LNCAP (cell line): ENCODE results near the gene EFTUD2.
A peak's percentile ranks its signal among the peaks of the same experiment; 100 is the strongest.

ENCODE experiments used
- TF ChIP-seq, protein P1 (sequence below): fragments of 450-650 bp; IDR thresholded peaks from 2 replicates; pipeline ENCODE4 v1.5.1; 2017; ENCODE audit warnings: mild to moderate bottlenecking

The EFTUD2 gene

DNA sequence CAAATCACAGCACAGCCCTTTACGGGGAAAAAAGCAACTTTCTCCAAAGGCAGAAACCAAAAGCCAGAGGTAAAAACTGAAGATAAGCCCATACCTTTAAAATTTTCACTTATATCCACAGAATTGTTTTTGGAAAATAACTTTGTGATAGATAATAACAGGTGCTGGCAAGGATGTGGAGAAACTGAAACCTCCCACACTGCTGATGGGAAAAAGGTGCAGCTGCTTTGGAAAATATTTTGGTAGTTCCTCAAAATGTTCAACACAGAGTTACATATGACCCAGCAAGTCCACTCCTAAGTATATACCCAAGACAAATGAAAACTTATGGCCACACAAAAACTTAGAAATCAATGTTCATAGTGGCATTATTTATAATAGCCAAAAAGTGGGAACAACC lies 12.2 kb downstream of the EFTUD2 start:
- TF ChIP-seq, protein P1, sequence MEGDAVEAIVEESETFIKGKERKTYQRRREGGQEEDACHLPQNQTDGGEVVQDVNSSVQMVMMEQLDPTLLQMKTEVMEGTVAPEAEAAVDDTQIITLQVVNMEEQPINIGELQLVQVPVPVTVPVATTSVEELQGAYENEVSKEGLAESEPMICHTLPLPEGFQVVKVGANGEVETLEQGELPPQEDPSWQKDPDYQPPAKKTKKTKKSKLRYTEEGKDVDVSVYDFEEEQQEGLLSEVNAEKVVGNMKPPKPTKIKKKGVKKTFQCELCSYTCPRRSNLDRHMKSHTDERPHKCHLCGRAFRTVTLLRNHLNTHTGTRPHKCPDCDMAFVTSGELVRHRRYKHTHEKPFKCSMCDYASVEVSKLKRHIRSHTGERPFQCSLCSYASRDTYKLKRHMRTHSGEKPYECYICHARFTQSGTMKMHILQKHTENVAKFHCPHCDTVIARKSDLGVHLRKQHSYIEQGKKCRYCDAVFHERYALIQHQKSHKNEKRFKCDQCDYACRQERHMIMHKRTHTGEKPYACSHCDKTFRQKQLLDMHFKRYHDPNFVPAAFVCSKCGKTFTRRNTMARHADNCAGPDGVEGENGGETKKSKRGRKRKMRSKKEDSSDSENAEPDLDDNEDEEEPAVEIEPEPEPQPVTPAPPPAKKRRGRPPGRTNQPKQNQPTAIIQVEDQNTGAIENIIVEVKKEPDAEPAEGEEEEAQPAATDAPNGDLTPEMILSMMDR: no peak

GRCh38 chr17:44884941-44885340 lies 14.3 kb downstream of the EFTUD2 start:
- TF ChIP-seq, protein P1: no peak

DNA sequence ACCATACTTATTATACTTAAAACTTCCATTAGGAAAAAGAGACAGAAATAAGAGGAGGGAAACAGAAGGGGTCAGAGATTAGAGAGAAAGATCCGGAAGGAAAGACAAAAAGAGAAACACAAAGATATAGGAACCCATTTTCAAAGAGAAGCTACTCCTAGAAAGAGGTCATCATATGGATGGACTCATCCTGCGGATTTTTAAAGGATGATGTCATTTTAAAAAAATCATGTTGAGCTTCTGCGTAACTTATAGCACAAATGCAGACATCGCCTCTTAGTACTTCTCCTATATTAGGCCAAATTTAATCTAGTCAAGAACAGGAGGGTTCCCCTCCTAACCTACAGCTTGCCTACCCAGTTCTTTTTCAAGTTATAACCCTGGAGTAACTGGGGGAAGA lies 18.1 kb downstream of the EFTUD2 start:
- TF ChIP-seq, protein P1: no peak

GRCh38 chr17:44880062-44880461 lies 19.2 kb downstream of the EFTUD2 start:
- TF ChIP-seq, protein P1: no peak

DNA sequence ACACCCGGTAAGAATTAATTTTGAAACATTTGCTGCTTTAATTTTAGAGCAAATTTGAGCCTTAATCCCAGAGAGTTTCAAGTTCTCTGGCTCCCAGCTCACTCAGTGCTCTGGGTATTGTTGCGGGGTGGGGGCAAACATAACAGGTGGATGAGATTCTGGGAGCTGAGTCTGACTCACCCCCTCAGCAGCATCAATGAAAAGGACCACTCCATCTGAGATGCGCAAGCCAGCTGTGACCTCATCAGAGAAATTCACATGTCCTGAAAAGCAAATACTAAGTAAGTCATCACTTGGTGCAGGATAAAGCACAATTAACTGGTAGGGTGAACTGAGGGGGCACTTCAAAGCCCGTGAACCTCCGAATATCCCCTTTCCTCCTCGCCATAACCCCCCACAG lies 19.9 kb downstream of the EFTUD2 start:
- TF ChIP-seq, protein P1: no peak

- TF ChIP-seq, protein P1: peak; percentile 70
These were observed 20.5 kb downstream of the EFTUD2 start for GRCh38 chr17:44878627-44879221.

GRCh38 chr17:44877121-44877520 lies 22.1 kb downstream of the EFTUD2 start:
- TF ChIP-seq, protein P1: no peak

DNA sequence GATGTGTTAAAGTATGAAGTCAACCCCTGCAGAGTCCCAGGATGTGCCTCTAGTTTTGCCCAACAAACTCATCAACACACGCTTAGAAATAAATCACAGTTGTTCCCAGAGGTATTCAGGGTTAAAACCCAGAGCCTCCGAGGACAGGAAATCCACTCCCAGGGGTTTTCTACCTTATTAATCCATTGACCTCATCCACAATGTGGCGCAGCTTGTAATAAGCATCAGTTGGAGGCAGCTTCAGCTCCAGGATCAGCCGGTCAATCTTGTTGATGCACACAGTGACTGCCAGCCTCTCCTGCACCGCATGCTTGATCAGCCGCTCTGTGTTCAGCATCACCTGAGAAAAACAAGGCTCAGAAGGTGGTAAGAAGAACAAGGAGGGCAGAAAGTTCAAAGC lies 23.5 kb downstream of the EFTUD2 start:
- TF ChIP-seq, protein P1: no peak
